ENCODE data around the gene CSMD2.
"Not testable (repeated sequence)": the region's sequence is repeated elsewhere in the genome, so short reads cannot be mapped to it uniquely, and the experiment has no call there.

Gene CSMD2

GRCh38 chr1:33515112-33515511 is 649.9 kb downstream of the CSMD2 start:
- no peak for DNase-seq (ENCODE audit: low read depth in 4 of 4, low spot score in 1 of 4)

GRCh38 chr1:33512226-33513011 is 652.6 kb downstream of the CSMD2 start:
- DNase-seq (ENCODE audit: low read depth in 4 of 4, low spot score in 1 of 4) = no peak

- DNase-seq (ENCODE audit: low read depth in 4 of 4, low spot score in 1 of 4) = not testable (repeated sequence)
Measured at GRCh38 chr1:33509276-33509675, 655.8 kb downstream of the CSMD2 start.

GRCh38 chr1:33508151-33508550 is 656.9 kb downstream of the CSMD2 start:
- DNase-seq (ENCODE audit: low read depth in 4 of 4, low spot score in 1 of 4) = no peak

GRCh38 chr1:33507661-33508060 is 657.4 kb downstream of the CSMD2 start:
- DNase-seq (ENCODE audit: low read depth in 4 of 4, low spot score in 1 of 4) = no peak

GRCh38 chr1:33503506-33503905 is 661.5 kb downstream of the CSMD2 start:
- DNase-seq (ENCODE audit: low read depth in 4 of 4, low spot score in 1 of 4) = no peak

- no peak for DNase-seq (ENCODE audit: low read depth in 4 of 4, low spot score in 1 of 4)
Measured at GRCh38 chr1:33502726-33503125, 662.3 kb downstream of the CSMD2 start.

- DNase-seq (ENCODE audit: low read depth in 4 of 4, low spot score in 1 of 4) = no peak
Measured at GRCh38 chr1:33501774-33502173, 663.3 kb downstream of the CSMD2 start.

GRCh38 chr1:33501309-33501708 is 663.7 kb downstream of the CSMD2 start:
- DNase-seq (ENCODE audit: low read depth in 4 of 4, low spot score in 1 of 4) = no peak

GRCh38 chr1:33500547-33500946 is 664.5 kb downstream of the CSMD2 start:
- no peak for DNase-seq (ENCODE audit: low read depth in 4 of 4, low spot score in 1 of 4)

GRCh38 chr1:33497410-33497809 is 667.6 kb downstream of the CSMD2 start:
- no peak for DNase-seq (ENCODE audit: low read depth in 4 of 4, low spot score in 1 of 4)

GRCh38 chr1:33494929-33495328 is 670.1 kb downstream of the CSMD2 start:
- no peak for DNase-seq (ENCODE audit: low read depth in 4 of 4, low spot score in 1 of 4)

- DNase-seq (ENCODE audit: low read depth in 4 of 4, low spot score in 1 of 4) = no peak
Measured at GRCh38 chr1:33488624-33489023, 676.4 kb downstream of the CSMD2 start.

GRCh38 chr1:33482412-33482811 is 682.6 kb downstream of the CSMD2 start:
- no peak for DNase-seq (ENCODE audit: low read depth in 4 of 4, low spot score in 1 of 4)

GRCh38 chr1:33477451-33477850 is 687.6 kb downstream of the CSMD2 start:
- no peak for DNase-seq (ENCODE audit: low read depth in 4 of 4, low spot score in 1 of 4)

GRCh38 chr1:33473900-33474299 is 691.1 kb downstream of the CSMD2 start:
- no peak for DNase-seq (ENCODE audit: low read depth in 4 of 4, low spot score in 1 of 4)

GRCh38 chr1:33472269-33472980 is 692.6 kb downstream of the CSMD2 start, which contains the start of gene ZSCAN20:
ZSCAN20 (plus strand) TSS chr1:33472645; CDS start chr1:33479289, 6,644 bp downstream.
- peak; percentile 74 to 88 (median 81) for DNase-seq (ENCODE audit: low read depth in 4 of 4, low spot score in 1 of 4)

GRCh38 chr1:33471416-33471815 is 693.6 kb downstream of the CSMD2 start:
- DNase-seq (ENCODE audit: low read depth in 4 of 4, low spot score in 1 of 4) = no peak

- DNase-seq (ENCODE audit: low read depth in 4 of 4, low spot score in 1 of 4) = peak in 3 of 4 experiments; percentile 18 to 33 (median 22)
Measured at GRCh38 chr1:33470495-33471012, 694.5 kb downstream of the CSMD2 start.

- no peak for DNase-seq (ENCODE audit: low read depth in 4 of 4, low spot score in 1 of 4)
Measured at GRCh38 chr1:33469691-33470090, 695.3 kb downstream of the CSMD2 start.

- DNase-seq (ENCODE audit: low read depth in 4 of 4, low spot score in 1 of 4) = no peak
Measured at GRCh38 chr1:33468967-33469366, 696.1 kb downstream of the CSMD2 start.

GRCh38 chr1:33468531-33468930 is 696.5 kb downstream of the CSMD2 start:
- DNase-seq (ENCODE audit: low read depth in 4 of 4, low spot score in 1 of 4) = no peak

All from stimulated activated CD4-positive, alpha-beta T cell treated with anti-CD3 and anti-CD28 coated beads, Interleukin-1b, Interleukin-23, amount 100 ng/mL, for 24 hours (primary cell).